HepG2 (cell line): ENCODE results near the gene NUCB1. TPM values are rescaled to one million over a fixed set of nuclear protein-coding genes. Genes with fewer than 3 reads are reported as not detected.

Experiments used
- ATAC-seq: fragments of 200-7000 bp; cut with Tn5 transposase; 3 replicates; pipeline ENCODE4 v1.9.1; 2020; ENCODE audit warnings: mild to moderate bottlenecking, moderate library complexity
- BruUV-seq: library from RNA; stranded (reverse); fragments of 400-500 nt; replicated peaks from 2 replicates; lab custom pipeline; 2021; lab: Mats Ljungman, UMichigan
- CTCF ChIA-PET: fragments of 300-600 bp; formaldehyde crosslinking; extraction: SDS; loops from one replicate; lab custom pipeline; 2021; ENCODE audit warnings: low total read pairs, inconsistent platforms, low intra/inter-chr PET ratio; lab: Yijun Ruan, JAX
- POLR2A ChIA-PET: fragments of 350-600 bp; sonication (Branson Sonifier 250); formaldehyde crosslinking; loops from one replicate; lab custom pipeline; 2020; ENCODE audit warnings: antibody characterized with exemption, inconsistent platforms; lab: Yijun Ruan, JAX
- DNase-seq: peaks from one replicate; pipeline ENCODE4 v3.0.0-alpha.2; 2015; ENCODE audit warnings: low spot score
- FAIRE-seq: peaks from 3 replicates; lab custom pipeline; 2011; peaks lifted over from hg19 to GRCh38; lab: Jason Lieb, UNC
- H2AFZ ChIP-seq: one replicate; pipeline ENCODE4 v1.6.1; 2011; ENCODE audit warnings: low read length, inconsistent platforms
- H3K27ac ChIP-seq: fragments of 300-600 bp; 3 replicates; pipeline ENCODE4 v1.8.0; 2011; ENCODE audit warnings: mixed run types, mild to moderate bottlenecking, mixed read lengths, low read length, inconsistent platforms; ENCODE audit not compliant: insufficient read depth; ENCODE audit errors: extremely low read length
- H3K27me3 ChIP-seq, 2 experiments: fragments of 200-600 bp in 1 of 2; 2 replicates in 1 of 2; 3 replicates in 1 of 2; pipeline versions ENCODE4 v1.6.0 to v1.8.0; 2011; ENCODE audit warnings: low read length in 2 of 2, mild to moderate bottlenecking in 2 of 2, moderate library complexity in 2 of 2, inconsistent platforms in 1 of 2; ENCODE audit not compliant: insufficient read depth in 2 of 2, control insufficient read depth in 1 of 2
- H3K36me3 ChIP-seq, 2 experiments: fragments of 200-600 bp in 1 of 2; replicated peaks in 1 of 2; 2 replicates in 1 of 2; 3 replicates in 1 of 2; pipeline versions ENCODE4 v1.5.1 to v1.8.0; 2011; ENCODE audit warnings: low read length in 2 of 2, inconsistent platforms in 1 of 2; ENCODE audit not compliant: insufficient read depth in 2 of 2, control insufficient read depth in 1 of 2
- H3K4me1 ChIP-seq: 2 replicates; pipeline ENCODE4 v1.5.1; 2012; ENCODE audit warnings: low read length, inconsistent platforms; ENCODE audit not compliant: insufficient read depth
- H3K4me2 ChIP-seq: 2 replicates; pipeline ENCODE4 v1.6.0; 2011; ENCODE audit warnings: low read depth, low read length, inconsistent platforms
- H3K4me3 ChIP-seq, 3 experiments: fragments of 200-600 bp in 1 of 3; sonication (generic), shearing (Covaris generic) in 1 of 3; replicated peaks in 1 of 3; 2 replicates each; pipeline ENCODE4 v1.5.1; 2011 to 2016; ENCODE audit warnings: low read length in 3 of 3, inconsistent platforms in 2 of 3, low read depth in 2 of 3, mild to moderate bottlenecking in 2 of 3, control low read depth in 1 of 3, mixed read lengths in 1 of 3; ENCODE audit not compliant: insufficient read depth in 1 of 3
- H3K79me2 ChIP-seq: one replicate; pipeline ENCODE4 v1.6.1; 2011; ENCODE audit warnings: low read length, inconsistent platforms; ENCODE audit not compliant: insufficient read depth
- H3K9ac ChIP-seq: 2 replicates; pipeline ENCODE4 v1.6.0; 2011; ENCODE audit warnings: mild to moderate bottlenecking, low read depth, low read length, inconsistent platforms; ENCODE audit not compliant: insufficient read depth
- H3K9me3 ChIP-seq: 2 replicates; pipeline ENCODE4 v1.5.1; 2012; ENCODE audit warnings: mild to moderate bottlenecking, low read length
- H4K20me1 ChIP-seq: 2 replicates; pipeline ENCODE4 v1.6.0; 2011; ENCODE audit warnings: inconsistent platforms, mild to moderate bottlenecking, low read length, moderate library complexity; ENCODE audit not compliant: insufficient read depth
- AGO1 ChIP-seq: fragments of 200-400 bp; formaldehyde crosslinking; IDR thresholded peaks from 2 replicates; pipeline ENCODE4 v1.6.1; 2017; ENCODE audit warnings: mild to moderate bottlenecking, low read depth, low read length, moderate library complexity; ENCODE audit not compliant: poor library complexity, severe bottlenecking
- ATF7-NPFF ChIP-seq: sonication (generic); formaldehyde crosslinking; IDR thresholded peaks from 2 replicates; pipeline ENCODE4 v1.8.1; 2023; ENCODE audit warnings: mild to moderate bottlenecking, low read depth, missing genetic modification reagents, moderate library complexity
- MAFF ChIP-seq: IDR thresholded peaks from 2 replicates; pipeline ENCODE4 v1.6.1; 2011; ENCODE audit warnings: low read depth, low read length, improper control_type of control experiment
- MAFK ChIP-seq, 2 experiments: IDR thresholded peaks in 1 of 2; conservative IDR thresholded peaks in 1 of 2; 2 replicates each; pipeline ENCODE4 v1.6.1; 2011; ENCODE audit warnings: improper control_type of control experiment in 2 of 2, low read length in 2 of 2
- WGBS: methylation state at CpG from one replicate; pipeline ENCODE4 v1.1.6; 2017; ENCODE audit warnings: low lambda C conversion rate; 5-methylcytosine and 5-hydroxymethylcytosine counted together
- in situ Hi-C: cut with HindIII; loops from 2 replicates; pipeline ENCODE4 v1.10.0; 2017; ENCODE audit warnings: low pct_unique_long_range_greater_than_20kb; ENCODE audit not compliant: extremely low pct_ligation_motif_present
- intact Hi-C: fragments of 100-400 bp; cut with micrococcal nuclease; formaldehyde crosslinking; loops from one replicate; pipeline ENCODE4 v1.10.0; 2022; ENCODE audit not compliant: unreplicated experiment
- polyA plus RNA-seq, 8 experiments: library from polyadenylated mRNA; depleted of rRNA in 3 of 8; stranded (reverse) in 7 of 8; unstranded in 1 of 8; fragments of >200 nt; fragmentation: Illumina TruSeq in 4 of 8; extraction: Trizol in 4 of 8; gene quantifications; 2 replicates each; pipeline versions ENCODE4 v1.2.1 to v1.2.3, GENCODE V29; 2011 to 2016; ENCODE audit warnings: low read depth in 4 of 8, missing spikeins in 1 of 8, mixed read lengths in 1 of 8; ENCODE audit not compliant: insufficient read depth in 1 of 8
- total RNA-seq, 5 experiments: library from RNA; depleted of rRNA; stranded (reverse); fragments of >200 nt; fragmentation: Illumina TruSeq; extraction: Trizol; gene quantifications; 2 replicates each; pipeline ENCODE4 v1.2.3, GENCODE V29; 2016; ENCODE audit warnings: low read depth in 1 of 5
- TF ChIP-seq, protein P1 (sequence below): sonication (generic); formaldehyde crosslinking; IDR thresholded peaks from 2 replicates; pipeline ENCODE4 v1.4.0; 2020; ENCODE audit warnings: missing genetic modification reagents
- TF ChIP-seq, protein P2 (sequence below): sonication (generic); formaldehyde crosslinking; IDR thresholded peaks from 2 replicates; pipeline ENCODE4 v1.4.0; 2020; ENCODE audit warnings: missing genetic modification reagents
- TF ChIP-seq, protein P3 (sequence below): sonication (generic); formaldehyde crosslinking; IDR thresholded peaks from 2 replicates; pipeline ENCODE4 v1.4.0; 2020; ENCODE audit warnings: missing genetic modification reagents

The NUCB1 gene
- total and polyA plus RNA-seq, 2 of the 13 experiments (the other 11 are each of a cell fraction or from before 2014, with no cell fraction given): 82.3 to 106 TPM

DNA sequence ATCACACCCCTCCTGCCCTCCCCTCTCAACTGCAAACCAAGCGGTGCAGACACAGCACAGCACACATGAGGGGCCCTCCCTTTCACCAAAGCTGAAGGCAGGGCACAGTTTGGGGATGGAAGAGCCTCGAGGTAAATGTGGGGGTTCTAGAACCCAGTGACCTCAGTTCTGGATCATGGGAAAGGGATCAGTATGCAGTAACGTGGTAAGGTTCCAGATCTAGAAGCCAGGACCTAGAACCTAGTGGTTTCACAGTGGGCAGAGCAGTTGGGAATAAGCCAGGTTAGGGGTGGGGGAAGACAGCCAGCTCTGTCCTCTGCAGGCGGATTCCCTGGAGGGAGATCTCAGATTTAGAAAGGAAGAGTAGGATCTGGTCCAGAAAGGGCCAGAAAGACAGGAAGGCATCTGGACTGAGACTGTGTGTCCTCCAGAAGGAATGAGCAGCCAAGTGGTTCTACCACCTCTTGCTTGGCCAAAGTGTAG lies 68.1 kb downstream of the NUCB1 start (continued):
- TF ChIP-seq, protein P1, sequence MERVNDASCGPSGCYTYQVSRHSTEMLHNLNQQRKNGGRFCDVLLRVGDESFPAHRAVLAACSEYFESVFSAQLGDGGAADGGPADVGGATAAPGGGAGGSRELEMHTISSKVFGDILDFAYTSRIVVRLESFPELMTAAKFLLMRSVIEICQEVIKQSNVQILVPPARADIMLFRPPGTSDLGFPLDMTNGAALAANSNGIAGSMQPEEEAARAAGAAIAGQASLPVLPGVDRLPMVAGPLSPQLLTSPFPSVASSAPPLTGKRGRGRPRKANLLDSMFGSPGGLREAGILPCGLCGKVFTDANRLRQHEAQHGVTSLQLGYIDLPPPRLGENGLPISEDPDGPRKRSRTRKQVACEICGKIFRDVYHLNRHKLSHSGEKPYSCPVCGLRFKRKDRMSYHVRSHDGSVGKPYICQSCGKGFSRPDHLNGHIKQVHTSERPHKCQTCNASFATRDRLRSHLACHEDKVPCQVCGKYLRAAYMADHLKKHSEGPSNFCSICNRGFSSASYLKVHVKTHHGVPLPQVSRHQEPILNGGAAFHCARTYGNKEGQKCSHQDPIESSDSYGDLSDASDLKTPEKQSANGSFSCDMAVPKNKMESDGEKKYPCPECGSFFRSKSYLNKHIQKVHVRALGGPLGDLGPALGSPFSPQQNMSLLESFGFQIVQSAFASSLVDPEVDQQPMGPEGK (CRISPR knock-in tag): 0 out of 2 replicates have a peak, but pooled peaks have one; percentile 34
- TF ChIP-seq ATF7-NPFF (CRISPR knock-in tag): no peak
- TF ChIP-seq, protein P2, sequence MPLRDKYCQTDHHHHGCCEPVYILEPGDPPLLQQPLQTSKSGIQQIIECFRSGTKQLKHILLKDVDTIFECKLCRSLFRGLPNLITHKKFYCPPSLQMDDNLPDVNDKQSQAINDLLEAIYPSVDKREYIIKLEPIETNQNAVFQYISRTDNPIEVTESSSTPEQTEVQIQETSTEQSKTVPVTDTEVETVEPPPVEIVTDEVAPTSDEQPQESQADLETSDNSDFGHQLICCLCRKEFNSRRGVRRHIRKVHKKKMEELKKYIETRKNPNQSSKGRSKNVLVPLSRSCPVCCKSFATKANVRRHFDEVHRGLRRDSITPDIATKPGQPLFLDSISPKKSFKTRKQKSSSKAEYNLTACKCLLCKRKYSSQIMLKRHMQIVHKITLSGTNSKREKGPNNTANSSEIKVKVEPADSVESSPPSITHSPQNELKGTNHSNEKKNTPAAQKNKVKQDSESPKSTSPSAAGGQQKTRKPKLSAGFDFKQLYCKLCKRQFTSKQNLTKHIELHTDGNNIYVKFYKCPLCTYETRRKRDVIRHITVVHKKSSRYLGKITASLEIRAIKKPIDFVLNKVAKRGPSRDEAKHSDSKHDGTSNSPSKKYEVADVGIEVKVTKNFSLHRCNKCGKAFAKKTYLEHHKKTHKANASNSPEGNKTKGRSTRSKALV (CRISPR knock-in tag): no peak

DNA sequence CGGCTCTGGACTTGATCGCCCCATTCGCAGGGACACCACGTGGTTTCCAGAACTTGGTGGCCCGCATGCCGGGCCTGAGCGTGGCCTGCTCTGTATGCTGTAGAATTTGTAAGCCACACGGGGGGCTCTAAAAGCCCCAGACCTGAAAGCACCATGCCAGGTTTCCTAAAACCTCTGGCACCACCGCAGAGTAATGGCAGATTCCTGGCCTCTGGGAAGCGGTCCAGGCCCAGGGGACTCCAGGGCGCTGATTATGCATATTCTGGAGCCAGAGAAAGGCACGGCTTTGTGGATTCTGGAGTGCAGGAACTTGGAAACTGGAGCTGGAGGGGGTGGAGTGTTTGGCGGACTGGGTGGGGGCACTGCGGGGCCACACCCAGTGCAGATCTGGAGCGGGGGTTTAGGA lies 68.7 kb downstream of the NUCB1 start:
- WGBS: 100% methylated on average over 4 of the region's 15 CpGs
- ChIA-PET POLR2A (interaction anchor here (1.0 to 5.6 kb wide), 7 partner anchors 9 to 181 kb away, joined by 4 to 153 read pairs (median 12); partner anchors contain the start of genes BAX, DHDH, GYS1 and PPP1R15A), CTCF (no interaction called here)
- H3K4me3 ChIP-seq: no peak overlapping the region
- no peaks in the 10 kb centered on the region for H3K9me3 ChIP-seq
- H3K4me2 ChIP-seq: no peak overlapping the region
- intact Hi-C loops: loop anchor here (1.0 to 10.0 kb wide), 3 partner anchors 23 to 184 kb away; partner anchors contain the start of gene PPP1R15A
- H4K20me1 ChIP-seq: peaks cover 33% of the 10 kb centered on the region
- H3K36me3 ChIP-seq: peaks cover 5 to 28% of the 10 kb centered on the region in 2 experiments
- TF ChIP-seq MAFK (conservative IDR thresholded peaks at IDR 0.05 in 1 of 2, IDR thresholded peaks at IDR 0.05 in 1 of 2; ENCODE audit: low read length in 2 of 2) (peak; percentile 52 to 69; a peak in 3 of 4 replicates), MAFF (peak; percentile 33; the same call in 1 of the 2 replicates), AGO1 (peak; percentile 95)
- TF ChIP-seq, protein P3, sequence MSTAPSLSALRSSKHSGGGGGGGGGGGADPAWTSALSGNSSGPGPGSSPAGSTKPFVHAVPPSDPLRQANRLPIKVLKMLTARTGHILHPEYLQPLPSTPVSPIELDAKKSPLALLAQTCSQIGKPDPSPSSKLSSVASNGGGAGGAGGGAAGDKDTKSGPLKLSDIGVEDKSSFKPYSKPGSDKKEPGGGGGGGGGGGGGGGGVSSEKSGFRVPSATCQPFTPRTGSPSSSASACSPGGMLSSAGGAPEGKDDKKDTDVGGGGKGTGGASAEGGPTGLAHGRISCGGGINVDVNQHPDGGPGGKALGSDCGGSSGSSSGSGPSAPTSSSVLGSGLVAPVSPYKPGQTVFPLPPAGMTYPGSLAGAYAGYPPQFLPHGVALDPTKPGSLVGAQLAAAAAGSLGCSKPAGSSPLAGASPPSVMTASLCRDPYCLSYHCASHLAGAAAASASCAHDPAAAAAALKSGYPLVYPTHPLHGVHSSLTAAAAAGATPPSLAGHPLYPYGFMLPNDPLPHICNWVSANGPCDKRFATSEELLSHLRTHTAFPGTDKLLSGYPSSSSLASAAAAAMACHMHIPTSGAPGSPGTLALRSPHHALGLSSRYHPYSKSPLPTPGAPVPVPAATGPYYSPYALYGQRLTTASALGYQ (CRISPR knock-in tag): no peak
- no peak overlapping the region for H3K9ac ChIP-seq
- FAIRE-seq (no peak), ATAC-seq (peak; percentile 1), DNase-seq (no peak)
- in situ Hi-C loops: no loop called here
- H3K27me3 ChIP-seq: no peaks in the 10 kb centered on the region; a peak in 1 of 5 replicates
- BruUV-seq: no TSS peak
- H3K4me1 ChIP-seq: peaks cover 24% of the 10 kb centered on the region
- H3K79me2 ChIP-seq: peaks cover 25% of the 10 kb centered on the region
- no peak overlapping the region for H2AFZ ChIP-seq
- peak overlapping the region; percentile 86 for H3K27ac ChIP-seq
